Measurements from ENCODE around the gene GSTM5.
A peak's percentile ranks its signal among the peaks of the same experiment; 100 is the strongest.
"Not testable (repeated sequence)": the region's sequence is repeated elsewhere in the genome, so short reads cannot be mapped to it uniquely, and the experiment has no call there.

GSTM5 gene

GRCh38 chr1:109711593-109712320, at the start of gene GSTM5:
Gene GSTM5, plus strand, starts transcription at chr1:109712251. Its CDS starts 62 bp downstream, at chr1:109712313.
- DNase-seq: not testable (repeated sequence)

- no peak for DNase-seq
Measured at GRCh38 chr1:109664671-109665070, 47.4 kb upstream of the GSTM5 start.

- peak; percentile 89 for DNase-seq
Measured at GRCh38 chr1:109667452-109668122, 44.5 kb upstream of the GSTM5 start, which contains the start of gene GSTM2. Gene GSTM2, plus strand, starts transcription at chr1:109668057. Its CDS starts 59 bp downstream, at chr1:109668116.

GRCh38 chr1:109668123-109668775, 43.8 kb upstream of the GSTM5 start:
- DNase-seq: no peak

- DNase-seq: no peak
Measured at GRCh38 chr1:109669246-109669948, 42.7 kb upstream of the GSTM5 start.

- not testable (repeated sequence) for DNase-seq
Measured at GRCh38 chr1:109669949-109670302, 42.1 kb upstream of the GSTM5 start.

GRCh38 chr1:109671067-109671466, 41.0 kb upstream of the GSTM5 start:
- no peak for DNase-seq

GRCh38 chr1:109673861-109674260, 38.2 kb upstream of the GSTM5 start:
- DNase-seq: not testable (repeated sequence)

- DNase-seq: not testable (repeated sequence)
Measured at GRCh38 chr1:109676683-109677381, 35.2 kb upstream of the GSTM5 start.

GRCh38 chr1:109677459-109677858, 34.6 kb upstream of the GSTM5 start:
- no peak for DNase-seq

GRCh38 chr1:109678637-109679036, 33.4 kb upstream of the GSTM5 start:
- not testable (repeated sequence) for DNase-seq

- not testable (repeated sequence) for DNase-seq
Measured at GRCh38 chr1:109684777-109685176, 27.3 kb upstream of the GSTM5 start.

GRCh38 chr1:109685399-109685798, 26.7 kb upstream of the GSTM5 start:
- not testable (repeated sequence) for DNase-seq

- DNase-seq: not testable (repeated sequence)
Measured at GRCh38 chr1:109685890-109686289, 26.2 kb upstream of the GSTM5 start.

GRCh38 chr1:109687109-109687508, 24.9 kb upstream of the GSTM5 start:
- DNase-seq: not testable (repeated sequence)

GRCh38 chr1:109687641-109688499, 24.2 kb upstream of the GSTM5 start, which contains the start of gene GSTM1:
Gene GSTM1, plus strand, starts transcription at chr1:109687817. Its CDS starts 57 bp downstream, at chr1:109687874.
- DNase-seq: no peak

GRCh38 chr1:109689844-109690405, 22.1 kb upstream of the GSTM5 start:
- DNase-seq: no peak

- DNase-seq: no peak
Measured at GRCh38 chr1:109691759-109692158, 20.3 kb upstream of the GSTM5 start.

GRCh38 chr1:109694400-109694799, 17.7 kb upstream of the GSTM5 start:
- not testable (repeated sequence) for DNase-seq

GRCh38 chr1:109695138-109695537, 16.9 kb upstream of the GSTM5 start:
- DNase-seq: not testable (repeated sequence)

GRCh38 chr1:109697066-109697465, 15.0 kb upstream of the GSTM5 start:
- DNase-seq: no peak

Measured in activated effector memory CD4-positive, alpha-beta T cell treated with anti-CD3 and anti-CD28 coated beads, Interleukin-2, amount 50 U/mL, for 16 hours (primary cell).